ENCODE measurements around the gene AP1G2.

DNA sequence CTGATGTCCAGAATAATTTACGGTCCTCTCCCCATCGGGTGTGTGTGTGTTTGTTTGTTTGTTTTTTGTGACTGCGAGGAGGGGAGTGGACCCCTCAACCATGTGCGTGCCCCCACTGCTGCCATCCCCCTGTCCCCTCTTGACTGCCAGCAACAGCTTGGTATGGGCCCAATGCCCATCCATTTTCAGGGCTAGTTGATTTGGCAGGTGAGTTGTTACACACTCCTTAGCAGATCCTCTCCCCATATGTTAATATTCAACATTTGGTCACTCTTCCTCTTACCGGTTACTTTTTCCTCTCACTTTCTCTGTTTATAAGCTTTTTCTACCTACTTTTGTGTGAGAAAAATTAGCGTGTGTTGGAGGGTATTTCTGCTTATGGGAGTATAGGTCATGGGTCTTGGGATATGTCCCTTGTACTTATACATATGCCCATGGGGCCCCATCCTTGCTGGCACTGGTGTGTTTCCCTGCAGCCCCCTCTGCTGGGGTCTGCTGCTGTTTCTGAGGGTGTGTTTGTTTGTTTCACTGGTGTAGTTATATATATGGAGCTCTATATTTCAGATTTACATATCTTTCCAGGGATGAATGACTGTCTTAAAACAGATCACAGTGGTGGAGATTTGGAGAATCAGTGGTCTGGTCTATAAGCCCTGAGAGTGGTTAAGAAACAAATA is 49.8 kb downstream of the AP1G2 start:
- TF ChIP-seq, protein P1, sequence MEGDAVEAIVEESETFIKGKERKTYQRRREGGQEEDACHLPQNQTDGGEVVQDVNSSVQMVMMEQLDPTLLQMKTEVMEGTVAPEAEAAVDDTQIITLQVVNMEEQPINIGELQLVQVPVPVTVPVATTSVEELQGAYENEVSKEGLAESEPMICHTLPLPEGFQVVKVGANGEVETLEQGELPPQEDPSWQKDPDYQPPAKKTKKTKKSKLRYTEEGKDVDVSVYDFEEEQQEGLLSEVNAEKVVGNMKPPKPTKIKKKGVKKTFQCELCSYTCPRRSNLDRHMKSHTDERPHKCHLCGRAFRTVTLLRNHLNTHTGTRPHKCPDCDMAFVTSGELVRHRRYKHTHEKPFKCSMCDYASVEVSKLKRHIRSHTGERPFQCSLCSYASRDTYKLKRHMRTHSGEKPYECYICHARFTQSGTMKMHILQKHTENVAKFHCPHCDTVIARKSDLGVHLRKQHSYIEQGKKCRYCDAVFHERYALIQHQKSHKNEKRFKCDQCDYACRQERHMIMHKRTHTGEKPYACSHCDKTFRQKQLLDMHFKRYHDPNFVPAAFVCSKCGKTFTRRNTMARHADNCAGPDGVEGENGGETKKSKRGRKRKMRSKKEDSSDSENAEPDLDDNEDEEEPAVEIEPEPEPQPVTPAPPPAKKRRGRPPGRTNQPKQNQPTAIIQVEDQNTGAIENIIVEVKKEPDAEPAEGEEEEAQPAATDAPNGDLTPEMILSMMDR (IDR thresholded peaks at IDR 0.05), result no peak
- no peak for TF ChIP-seq ZFX (IDR thresholded peaks at IDR 0.05; ENCODE audit: borderline replicate concordance)

All from 22Rv1 (cell line).